HG03045 (cell line): ENCODE data around the gene ERH.

Experiments used
- ATAC-seq: cut with Tn5 transposase; IDR thresholded peaks from one replicate; pipeline ENCODE4 v1.9.1; 2021; ENCODE audit warnings: mild to moderate bottlenecking, moderate library complexity; ENCODE audit not compliant: unreplicated experiment

ERH gene

DNA sequence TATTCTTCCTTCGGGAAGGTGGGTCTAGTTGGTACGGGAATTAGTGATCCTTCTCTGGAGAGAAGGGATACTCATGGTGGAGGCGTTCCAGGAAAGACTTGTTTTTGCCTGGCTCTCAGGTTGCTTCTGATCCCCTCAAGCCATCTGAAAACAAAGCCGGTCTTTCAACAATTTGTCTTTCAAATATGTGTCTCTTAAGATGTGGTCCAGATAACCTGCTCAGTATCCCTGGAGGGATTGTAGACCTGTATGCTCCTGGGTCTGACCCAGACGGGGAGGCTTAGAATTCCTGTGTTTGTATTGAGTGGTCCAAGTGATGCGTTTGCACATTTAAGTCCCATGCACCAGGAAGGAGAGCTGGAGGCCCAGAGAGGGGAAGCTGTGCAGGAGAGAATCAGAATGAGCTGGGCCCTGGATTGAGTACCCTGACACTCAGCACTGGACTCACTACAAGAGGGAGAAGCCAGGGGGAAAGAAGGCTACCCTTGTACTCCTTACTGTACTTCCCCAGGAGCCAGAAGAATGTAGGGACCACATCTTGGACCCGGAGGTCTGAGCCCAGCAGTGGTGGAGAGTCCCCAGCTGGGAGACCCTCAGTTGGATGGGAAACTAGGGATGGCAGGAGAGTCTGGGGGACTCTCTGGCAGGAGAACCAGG is 40.4 kb downstream of the ERH start:
- no peak for ATAC-seq

DNA sequence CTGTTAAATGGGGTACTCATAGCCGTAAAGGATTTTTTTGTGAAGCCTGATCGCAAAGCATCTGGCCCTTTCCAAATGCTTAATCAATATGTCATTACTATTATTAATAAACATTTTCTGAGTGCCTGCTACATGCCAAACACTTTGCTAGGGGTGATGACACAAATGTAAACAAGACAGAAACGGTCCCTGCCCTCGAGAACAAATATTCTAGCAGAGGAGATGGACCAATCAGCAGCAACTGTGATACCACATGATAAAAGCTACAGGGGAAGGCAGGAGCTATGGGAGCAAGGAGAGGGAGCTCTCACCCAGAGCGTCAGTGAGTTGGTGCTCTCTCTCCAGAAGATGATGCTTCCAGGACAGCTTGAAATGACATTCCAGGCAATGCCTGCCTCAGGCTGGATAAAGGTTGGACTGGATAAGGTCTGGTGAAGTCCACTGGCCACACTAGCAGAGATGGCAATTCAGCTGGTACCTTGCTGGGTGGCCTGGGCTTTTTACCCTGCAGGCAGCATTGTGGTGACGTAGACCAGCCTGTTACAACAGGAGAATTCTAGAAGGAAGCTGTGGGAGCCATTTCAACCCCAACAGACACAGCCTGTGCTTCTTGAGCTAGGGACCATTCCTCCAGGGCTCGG is 41.1 kb downstream of the ERH start:
- no peak for ATAC-seq

DNA sequence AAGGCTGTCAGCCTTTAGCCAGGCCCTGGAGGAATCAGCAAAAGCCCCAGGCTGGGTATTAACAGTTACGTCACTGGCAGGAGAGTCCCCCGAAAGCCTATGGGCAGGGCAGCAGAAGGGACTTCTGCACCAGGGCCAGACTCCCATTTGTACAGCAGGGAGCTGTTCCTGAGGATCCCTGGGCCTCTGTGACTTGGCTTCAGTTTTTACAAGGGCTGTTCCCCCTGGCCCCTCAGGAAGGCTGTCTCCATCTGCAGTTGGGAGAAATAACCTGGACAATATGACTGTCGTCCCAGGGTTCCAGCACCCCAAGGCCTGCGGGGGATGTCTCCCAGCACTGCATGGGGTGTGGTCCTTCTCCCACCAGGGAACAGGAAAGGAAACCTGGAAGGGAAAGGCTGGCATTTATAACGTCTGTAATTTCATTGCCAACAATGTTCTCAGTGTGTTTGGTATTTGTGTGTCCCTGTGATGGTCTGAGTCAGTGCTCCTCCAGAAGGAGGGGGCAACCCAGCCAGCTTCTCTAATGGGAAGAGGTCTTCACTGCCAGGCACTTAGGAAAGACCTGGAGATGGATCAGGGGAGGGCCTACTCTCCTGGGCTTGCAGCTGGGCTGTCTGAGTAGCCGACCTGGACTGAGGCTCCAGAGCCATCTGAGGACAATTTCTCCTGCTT is 42.4 kb downstream of the ERH start:
- ATAC-seq, result no peak

GRCh38 chr14:69355154-69355597 is 42.9 kb downstream of the ERH start:
- no peak for ATAC-seq

- ATAC-seq, result peak; percentile 89
Measured at GRCh38 chr14:69354383-69355153, 43.5 kb downstream of the ERH start.

DNA sequence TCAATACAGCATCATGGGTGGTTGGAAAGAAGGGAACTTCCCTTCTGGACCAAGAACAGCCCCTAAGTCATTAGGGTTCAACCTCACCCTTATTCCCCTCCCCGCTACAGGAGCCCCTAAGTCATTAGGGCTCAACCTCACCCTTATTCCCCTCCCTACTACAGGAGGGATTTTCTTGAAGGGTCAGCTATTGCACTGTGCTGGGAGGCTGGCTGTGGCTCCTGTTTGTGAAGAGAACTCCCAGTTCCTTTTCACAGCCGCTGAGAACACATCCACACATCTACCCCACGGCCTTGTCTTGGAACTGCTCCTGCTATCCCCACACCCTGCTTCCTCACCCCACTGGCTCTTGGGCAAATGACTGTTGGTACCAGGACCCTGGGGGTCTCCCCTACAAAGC is 44.9 kb downstream of the ERH start:
- ATAC-seq, result no peak

GRCh38 chr14:69351911-69352310 is 46.2 kb downstream of the ERH start:
- ATAC-seq, result no peak

DNA sequence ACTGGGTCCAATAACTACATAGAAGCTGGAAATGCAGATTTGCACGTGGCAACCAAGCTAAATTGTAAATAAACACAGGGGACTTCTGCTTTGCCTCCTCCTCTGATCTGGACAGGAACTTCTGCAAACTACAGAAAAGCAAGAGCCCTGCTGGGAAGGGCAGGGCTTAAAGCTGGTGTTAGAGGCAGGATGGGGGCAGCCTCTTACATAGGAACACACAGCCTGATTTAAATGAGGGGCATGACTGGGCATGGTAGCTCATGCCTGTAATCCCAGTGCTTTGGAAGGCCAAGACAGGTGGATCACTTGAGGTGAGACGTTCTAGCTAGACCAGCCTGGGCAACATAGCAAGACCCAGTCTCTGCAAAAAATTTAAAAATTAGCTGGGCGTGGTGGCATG is 46.7 kb downstream of the ERH start:
- no peak for ATAC-seq

- ATAC-seq, result no peak
Measured at GRCh38 chr14:69350892-69351291, 47.2 kb downstream of the ERH start.

DNA sequence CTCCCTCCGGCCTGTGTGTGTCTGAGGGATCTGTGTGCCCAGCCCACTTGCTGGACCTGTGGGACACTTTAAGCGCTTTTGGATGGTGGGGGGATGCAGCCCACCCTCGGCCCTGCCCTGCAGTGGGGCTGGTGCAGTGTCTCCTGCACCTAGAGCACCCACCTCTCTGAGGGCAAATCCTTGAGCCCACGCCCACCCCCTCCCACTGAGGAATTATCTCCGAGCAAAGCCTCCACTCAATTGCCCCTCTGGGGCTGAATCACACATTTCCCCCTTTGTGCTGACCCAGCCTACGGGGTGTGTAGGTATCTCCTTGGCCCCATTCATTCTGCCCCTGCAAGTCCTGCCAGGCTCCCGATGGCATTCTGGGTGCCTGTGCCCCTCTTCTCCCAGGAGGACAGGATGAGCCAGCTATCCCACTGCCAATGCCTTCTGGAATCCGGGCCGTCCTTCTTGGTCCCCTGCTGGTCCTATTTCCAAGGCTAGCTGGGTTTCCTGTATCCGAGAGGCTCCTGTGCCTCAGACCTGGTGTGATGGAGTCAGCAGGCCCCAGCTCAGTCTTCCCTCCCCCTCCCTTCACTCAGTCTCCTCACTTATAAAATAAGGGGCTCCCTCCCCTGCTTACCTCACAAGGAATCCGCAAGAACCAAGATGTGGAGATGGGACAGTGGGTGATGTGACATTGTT is 48.9 kb downstream of the ERH start:
- ATAC-seq, result no peak

- ATAC-seq, result no peak
Measured at GRCh38 chr14:69346710-69347109, 51.4 kb downstream of the ERH start.

GRCh38 chr14:69345402-69345801 is 52.7 kb downstream of the ERH start:
- no peak for ATAC-seq

DNA sequence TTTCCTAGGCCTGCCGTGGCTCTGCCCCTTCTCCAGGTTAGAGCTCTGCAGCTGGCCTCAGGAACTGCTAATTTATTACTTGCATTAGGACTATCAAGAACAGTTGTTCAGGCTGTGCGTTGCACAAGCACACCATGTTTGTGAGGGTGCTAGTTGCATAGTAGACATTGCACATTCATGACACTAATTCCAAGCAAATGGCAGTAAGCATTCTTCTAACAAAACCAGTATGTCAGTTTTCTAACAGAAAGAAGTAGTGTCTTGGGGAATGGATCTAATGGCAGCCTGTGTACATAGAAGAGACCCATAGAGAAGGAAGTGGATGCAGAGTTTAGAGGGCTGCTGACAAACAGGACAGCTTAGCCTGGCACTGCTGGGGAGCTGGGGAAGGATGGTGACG is 53.9 kb downstream of the ERH start:
- no peak for ATAC-seq

DNA sequence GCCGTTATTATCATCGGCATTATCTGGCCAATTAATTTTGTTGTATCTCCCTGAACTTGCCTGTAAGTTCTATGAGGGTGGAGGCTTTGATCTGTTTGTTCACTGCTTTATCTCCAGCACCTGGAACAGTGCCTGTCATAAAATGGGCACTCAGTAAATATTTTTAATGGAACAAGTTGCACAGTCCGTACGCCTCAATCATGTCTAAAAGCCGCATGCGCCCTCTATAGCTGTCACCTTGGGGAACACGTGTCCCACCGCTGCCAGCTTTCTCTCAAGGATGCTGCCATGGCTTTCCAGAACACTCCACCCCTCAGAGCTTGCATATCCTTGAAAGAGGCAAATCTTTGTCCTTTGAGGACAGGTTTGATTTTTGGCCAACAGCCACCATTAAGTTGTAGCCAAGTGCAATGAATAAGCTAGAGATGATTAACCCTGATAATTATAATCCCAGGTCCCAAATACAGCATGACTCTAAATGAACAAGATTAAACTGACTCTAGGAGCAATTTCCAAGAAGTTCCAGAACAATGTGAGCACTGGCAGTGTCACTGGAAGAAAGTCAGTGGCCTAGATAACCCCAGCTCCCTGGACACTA is 55.1 kb downstream of the ERH start:
- ATAC-seq, result no peak

- ATAC-seq, result no peak
Measured at GRCh38 chr14:69339426-69339825, 58.7 kb downstream of the ERH start.

DNA sequence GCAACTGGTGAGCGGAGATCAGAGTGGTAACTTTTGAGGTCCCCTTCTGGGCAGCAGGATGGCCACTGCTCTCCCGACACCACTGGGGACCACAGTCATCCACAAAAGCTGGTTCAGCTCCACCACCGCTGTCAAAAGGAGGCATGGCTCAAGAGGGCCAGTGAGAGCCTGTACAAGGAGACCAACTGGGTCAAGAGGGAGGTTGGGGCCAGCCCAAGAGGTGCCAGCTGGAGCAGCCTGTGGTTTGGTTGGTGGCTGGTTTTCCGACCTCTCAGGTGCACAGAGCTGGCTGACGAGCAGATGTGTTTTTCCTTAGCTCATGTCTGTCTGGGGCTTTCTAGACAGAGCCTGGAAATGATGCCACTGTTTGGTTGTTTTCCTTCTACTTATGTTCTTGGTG is 60.1 kb downstream of the ERH start:
- ATAC-seq, result no peak

DNA sequence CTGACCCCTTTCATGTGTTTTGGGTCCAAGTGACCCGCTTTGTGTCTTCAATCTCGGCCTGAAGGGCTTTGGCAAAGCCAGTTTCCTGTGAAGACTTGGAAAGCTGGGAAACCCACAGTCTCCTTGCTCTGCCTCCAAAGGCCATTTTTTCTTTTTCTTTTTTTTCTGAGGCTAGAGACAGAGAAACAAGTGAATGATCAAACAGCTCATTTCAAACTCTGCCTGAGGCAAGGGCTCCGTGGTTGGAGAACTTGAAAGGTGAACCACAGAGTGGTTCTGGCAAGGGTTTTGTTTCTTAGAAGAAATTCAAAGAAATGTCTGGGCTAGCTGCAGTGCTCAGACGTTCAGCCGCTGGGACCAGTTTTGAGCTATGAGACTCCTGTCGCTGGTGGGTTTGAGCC is 62.7 kb downstream of the ERH start:
- ATAC-seq, result no peak

GRCh38 chr14:69334576-69334975 is 63.5 kb downstream of the ERH start:
- ATAC-seq, result no peak

- no peak for ATAC-seq
Measured at GRCh38 chr14:69333791-69334337, 64.2 kb downstream of the ERH start.

DNA sequence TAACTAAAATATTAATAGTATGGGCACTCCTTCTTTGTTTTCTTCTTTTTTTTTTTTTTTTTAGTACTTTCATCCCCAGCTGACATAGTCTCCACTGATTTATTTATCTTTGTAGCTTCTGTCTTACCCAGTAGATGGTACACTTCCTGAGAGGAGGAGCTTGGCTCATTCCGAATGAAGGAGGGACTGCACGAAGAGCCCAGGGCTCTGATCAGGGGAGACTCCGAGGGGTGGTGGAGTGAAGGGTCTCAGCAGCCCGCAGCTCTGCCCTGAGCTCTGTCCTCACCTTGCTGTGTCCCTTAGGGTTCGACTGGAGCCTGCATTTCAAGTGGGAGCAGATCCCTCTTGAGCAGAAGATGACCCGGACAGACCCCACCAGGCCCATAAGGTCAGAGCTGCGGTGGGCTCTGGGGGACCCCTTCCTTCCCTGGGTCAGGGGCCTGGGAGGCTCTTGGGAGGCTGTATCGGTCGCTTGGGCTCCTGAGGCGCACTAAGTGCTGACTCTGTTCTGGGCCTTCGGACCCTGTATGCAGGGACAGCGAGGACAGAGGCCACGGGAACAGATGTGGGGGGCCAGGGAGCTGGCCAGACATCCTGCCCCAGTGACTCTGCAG is 65.2 kb downstream of the ERH start:
- ATAC-seq, result no peak
